Transverse colon (tissue), 4 donors: ENCODE measurements around the gene PLA2G12A. TPM values are rescaled to one million over a fixed set of nuclear protein-coding genes. Genes with fewer than 3 reads are reported as not detected.
"Not testable (repeated sequence)": the region's sequence is repeated elsewhere in the genome, so short reads cannot be mapped to it uniquely, and the experiment has no call there.

Experiments
- DNase-seq: peaks from one replicate; pipeline ENCODE4 v3.0.0-alpha.2; 2019
- H3K27ac ChIP-seq, 4 donors: fragments of 200-600 bp; sonication (generic); 2 replicates each; pipeline ENCODE4 v1.5.1; 2016 to 2018; ENCODE audit warnings: inconsistent platforms in 4 of 4
- H3K27me3 ChIP-seq: fragments of 200-600 bp; sonication (generic); 2 replicates; pipeline ENCODE4 v1.5.1; 2017; ENCODE audit warnings: inconsistent platforms
- H3K36me3 ChIP-seq, 4 donors: fragments of 200-600 bp; sonication (generic); 2 replicates each; pipeline ENCODE4 v1.5.1; 2017 to 2019; ENCODE audit warnings: inconsistent platforms in 4 of 4
- H3K4me1 ChIP-seq, 4 donors: fragments of 200-600 bp; sonication (generic); 2 replicates each; pipeline ENCODE4 v1.5.1; 2017 to 2020; ENCODE audit warnings: inconsistent platforms in 4 of 4
- H3K4me3 ChIP-seq, 4 donors: fragments of 200-600 bp; sonication (generic); 1 replicate in 1 of 4; 2 replicates in 3 of 4; pipeline versions ENCODE4 v1.5.1 to v1.6.1; 2017 to 2019; ENCODE audit warnings: inconsistent platforms in 4 of 4
- H3K9me3 ChIP-seq, 2 donors: fragments of 200-600 bp; sonication (generic); 2 replicates each; pipeline ENCODE4 v1.5.1; 2017 to 2019; ENCODE audit warnings: inconsistent platforms in 2 of 2
- CTCF ChIP-seq, 5 experiments: fragments of 200-600 bp in 3 of 5; fragments of 450-650 bp in 2 of 5; sonication (generic) in 3 of 5; IDR thresholded peaks; 1 replicate in 2 of 5; 2 replicates in 3 of 5; pipeline ENCODE4 v1.5.1; 2016 to 2017; ENCODE audit warnings: antibody characterized with exemption in 5 of 5, inconsistent platforms in 3 of 5, mild to moderate bottlenecking in 2 of 5, moderate library complexity in 1 of 5
- EP300 ChIP-seq: sonication (generic); formaldehyde crosslinking; IDR thresholded peaks from one replicate; pipeline ENCODE4 v1.6.1; 2017; ENCODE audit warnings: antibody characterized with exemption, low read depth
- POLR2A ChIP-seq: fragments of 450-650 bp; IDR thresholded peaks from one replicate; pipeline ENCODE4 v1.6.1; 2016; ENCODE audit warnings: antibody characterized with exemption, mild to moderate bottlenecking, moderate library complexity
- POLR2AphosphoS5 ChIP-seq, 3 donors: sonication (generic); formaldehyde crosslinking; IDR thresholded peaks; one replicate each; pipeline ENCODE4 v1.6.1; 2016; ENCODE audit warnings: antibody characterized with exemption in 3 of 3
- WGBS, 2 donors: methylation state at CpG; one replicate each; pipeline ENCODE4 v1.1.5; 2018; ENCODE audit warnings: low coverage in 1 of 2; 5-methylcytosine and 5-hydroxymethylcytosine counted together
- in situ Hi-C, 4 donors: fragments of 200-750 bp; cut with MboI; loops; one replicate each; pipeline versions ENCODE4 v1.15.0 to v1.15.1; 2017; ENCODE audit warnings: low sequenced_read_pairs in 3 of 4, low pct_ligation_motif_present in 1 of 4, low pct_unique_long_range_greater_than_20kb in 1 of 4
- intact Hi-C: fragments of 100-400 bp; cut with DNase I; formaldehyde crosslinking; loops from one replicate; pipeline ENCODE4 v1.15.1; 2023; ENCODE audit warnings: low total_unique reads
- total RNA-seq, 4 donors: library from RNA; depleted of rRNA; stranded (reverse); fragments of >200 nt; gene quantifications; one replicate each; pipeline ENCODE4 v1.1.0, GENCODE V29; 2016

PLA2G12A gene
- total RNA-seq, 4 donors from 2014 or later: 17.3 to 42.6 (median 29.7) TPM

- Histone ChIP-seq H3K27ac (no peak overlapping the region), H3K4me3 (no peak overlapping the region), H3K9me3 (no peaks in the 10 kb centered on the region), H3K27me3 (no peaks in the 10 kb centered on the region), H3K36me3 (peaks cover 0 to 16% (median 2%) of the 10 kb centered on the region in 4 donors), H3K4me1 (no peaks in the 10 kb centered on the region)
- in situ Hi-C loops: no loop called here
- no peak for DNase-seq
- no peak for TF ChIP-seq POLR2AphosphoS5 (IDR thresholded peaks at IDR 0.05)
- TF ChIP-seq POLR2A: no peak
- TF ChIP-seq CTCF (IDR thresholded peaks at IDR 0.05): no peak
- no peak for TF ChIP-seq EP300
- 97 to 100% methylated on average over 2 of the region's 2 CpGs for WGBS, 2 donors
- intact Hi-C loops: no loop called here
Observed at GRCh38 chr4:109682875-109683274, 47.0 kb downstream of the PLA2G12A start.

GRCh38 chr4:109678925-109679324 lies 50.9 kb downstream of the PLA2G12A start:
- H3K27me3 ChIP-seq, intact Hi-C loops, H3K36me3 ChIP-seq, H3K4me3 ChIP-seq, H3K4me1 ChIP-seq, in situ Hi-C loops, DNase-seq, H3K27ac ChIP-seq, H3K9me3 ChIP-seq: not testable (repeated sequence)
- WGBS, 2 donors: 94% methylated on average over 13 of the region's 14 CpGs; no CpG with 5 or more reads in 1 of the 2 donors

GRCh38 chr4:109678472-109678871 lies 51.4 kb downstream of the PLA2G12A start:
- H3K4me1 ChIP-seq, H3K27ac ChIP-seq, H3K27me3 ChIP-seq, in situ Hi-C loops, H3K9me3 ChIP-seq, DNase-seq, H3K36me3 ChIP-seq, intact Hi-C loops, H3K4me3 ChIP-seq: not testable (repeated sequence)
- 88% methylated on average over 20 of the region's 28 CpGs; no CpG with 5 or more reads in 1 of the 2 donors for WGBS, 2 donors

GRCh38 chr4:109676886-109677285 lies 53.0 kb downstream of the PLA2G12A start:
- H3K36me3 ChIP-seq: no peaks in the 10 kb centered on the region
- 94 to 100% methylated on average over 1 of the region's 1 CpG for WGBS, 2 donors
- intact Hi-C loops: no loop called here

GRCh38 chr4:109675843-109676242 lies 54.0 kb downstream of the PLA2G12A start:
- Histone ChIP-seq H3K27ac (no peak overlapping the region), H3K36me3 (no peaks in the 10 kb centered on the region), H3K9me3 (peaks cover 0 to 5% of the 10 kb centered on the region in 2 donors), H3K4me3 (no peak overlapping the region), H3K4me1 (no peaks in the 10 kb centered on the region), H3K27me3 (no peaks in the 10 kb centered on the region)
- TF ChIP-seq CTCF (IDR thresholded peaks at IDR 0.05) (no peak), POLR2A (no peak), POLR2AphosphoS5 (IDR thresholded peaks at IDR 0.05) (no peak), EP300 (no peak)
- no peak for DNase-seq
- WGBS, 2 donors: 100% methylated on average over 1 of the region's 1 CpG
- in situ Hi-C loops: no loop called here
- intact Hi-C loops: no loop called here

More at GRCh38 chr4:109676886-109677285, 53.0 kb downstream of the PLA2G12A start:
- no peaks in the 10 kb centered on the region for H3K4me1 ChIP-seq
- TF ChIP-seq POLR2AphosphoS5 (IDR thresholded peaks at IDR 0.05): no peak
- no peak for DNase-seq
- no peak overlapping the region for H3K27ac ChIP-seq
- H3K27me3 ChIP-seq: no peaks in the 10 kb centered on the region
- in situ Hi-C loops: no loop called here
- H3K4me3 ChIP-seq: no peak overlapping the region
- H3K9me3 ChIP-seq: no peaks in the 10 kb centered on the region

- no peak for TF ChIP-seq EP300
- intact Hi-C loops: no loop called here
- in situ Hi-C loops: no loop called here
- H3K4me3 ChIP-seq: no peak overlapping the region
- no peaks in the 10 kb centered on the region for H3K36me3 ChIP-seq
- 68 to 83% methylated on average over 1 to 3 of the region's 3 CpGs for WGBS, 2 donors
- DNase-seq: no peak
- no peak overlapping the region for H3K27ac ChIP-seq
- no peaks in the 10 kb centered on the region for H3K27me3 ChIP-seq
- H3K4me1 ChIP-seq: no peaks in the 10 kb centered on the region
- peaks cover 0 to 5% of the 10 kb centered on the region in 2 donors for H3K9me3 ChIP-seq
Observed at GRCh38 chr4:109675181-109675580, 54.7 kb downstream of the PLA2G12A start.
